Stimulated activated naive CD8-positive, alpha-beta T cell treated with anti-CD3 and anti-CD28 coated beads, Interleukin-15, Interleukin-2, amounts not matched to agents 100 ng/mL and 50 ng/mL, for 24 hours (primary cell): ENCODE data around the gene SFRP2.

Experiments
- H3K27ac Mint-ChIP-seq: one replicate; pipeline ENCODE4 v1.8.0; 2021; ENCODE audit warnings: mild to moderate bottlenecking, mixed read lengths
- H3K27me3 Mint-ChIP-seq: one replicate; pipeline ENCODE4 v1.8.0; 2021; ENCODE audit warnings: mixed read lengths
- H3K36me3 Mint-ChIP-seq: one replicate; pipeline ENCODE4 v1.8.0; 2021; ENCODE audit warnings: low read depth, mixed read lengths
- H3K4me1 Mint-ChIP-seq: one replicate; pipeline ENCODE4 v1.8.0; 2021; ENCODE audit warnings: low read depth, mixed read lengths
- H3K4me3 Mint-ChIP-seq: one replicate; pipeline ENCODE4 v1.8.0; 2021; ENCODE audit warnings: mild to moderate bottlenecking, mixed read lengths
- H3K9me3 Mint-ChIP-seq: one replicate; pipeline ENCODE4 v1.8.0; 2021; ENCODE audit warnings: mixed read lengths

The SFRP2 gene

GRCh38 chr4:153787575-153787974 lies 1.3 kb downstream of the SFRP2 start:
- no peaks in the 10 kb centered on the region for H3K9me3 Mint-ChIP-seq
- H3K4me3 Mint-ChIP-seq = peak overlapping the region; percentile 63
- no peak overlapping the region for H3K27ac Mint-ChIP-seq
- H3K36me3 Mint-ChIP-seq = no peaks in the 10 kb centered on the region
- H3K4me1 Mint-ChIP-seq = peaks cover 37% of the 10 kb centered on the region
- peaks cover 86% of the 10 kb centered on the region for H3K27me3 Mint-ChIP-seq

- Mint-ChIP-seq H3K27ac (no peak overlapping the region), H3K36me3 (no peaks in the 10 kb centered on the region), H3K4me1 (peaks cover 34% of the 10 kb centered on the region), H3K9me3 (no peaks in the 10 kb centered on the region), H3K4me3 (no peak overlapping the region), H3K27me3 (peaks cover 88% of the 10 kb centered on the region)
Observed at GRCh38 chr4:153787061-153787560, 1.8 kb downstream of the SFRP2 start.

DNA sequence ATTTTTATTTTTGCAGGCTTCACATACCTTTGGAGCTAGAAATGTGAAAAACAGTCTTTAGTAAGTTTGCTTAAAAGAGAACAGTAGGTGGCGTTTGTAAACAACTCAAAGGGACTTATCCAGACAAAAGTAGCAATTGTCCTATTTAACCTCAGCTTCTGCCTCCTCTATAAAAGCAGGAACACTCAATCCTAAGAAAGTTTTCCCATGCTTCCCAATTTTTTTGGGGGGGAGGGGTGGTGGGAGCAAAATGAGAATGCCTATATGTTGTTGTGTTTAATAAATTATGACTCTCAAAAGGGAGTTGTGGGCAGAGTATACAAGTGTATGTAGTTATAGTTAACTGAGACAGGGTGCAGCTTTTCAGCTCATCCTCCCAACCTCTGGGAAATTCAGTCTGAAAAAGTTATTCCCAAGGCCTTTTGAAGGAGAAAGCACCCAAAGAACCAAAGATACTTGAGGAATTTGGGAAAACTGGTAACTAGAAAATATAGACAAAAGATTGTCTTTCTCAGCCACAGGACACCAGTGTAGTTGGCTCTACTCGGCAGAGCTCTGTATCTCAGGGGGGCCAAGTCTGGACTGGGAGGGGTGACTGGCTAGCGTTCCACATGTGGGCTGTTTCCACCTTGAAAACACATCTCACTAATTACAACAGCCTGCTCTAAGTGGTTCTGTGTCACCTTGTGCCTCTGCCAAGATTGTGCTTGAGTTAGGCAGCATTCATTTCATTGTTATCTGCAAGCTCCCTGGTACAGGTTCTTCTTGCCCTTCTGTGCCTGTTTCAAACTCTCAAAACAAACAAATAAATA lies 2.8 kb downstream of the SFRP2 start:
- no peaks in the 10 kb centered on the region for H3K9me3 Mint-ChIP-seq
- peaks cover 24% of the 10 kb centered on the region for H3K4me1 Mint-ChIP-seq
- no peak overlapping the region for H3K4me3 Mint-ChIP-seq
- H3K27ac Mint-ChIP-seq = no peak overlapping the region
- H3K36me3 Mint-ChIP-seq = no peaks in the 10 kb centered on the region
- peaks cover 86% of the 10 kb centered on the region for H3K27me3 Mint-ChIP-seq

- no peak overlapping the region for H3K27ac Mint-ChIP-seq
- H3K27me3 Mint-ChIP-seq = peaks cover 83% of the 10 kb centered on the region
- H3K4me3 Mint-ChIP-seq = no peak overlapping the region
Observed at GRCh38 chr4:153784166-153784699, 4.7 kb downstream of the SFRP2 start.

GRCh38 chr4:153782581-153782980 lies 6.3 kb downstream of the SFRP2 start:
- no peak overlapping the region for H3K4me3 Mint-ChIP-seq
- H3K9me3 Mint-ChIP-seq = peaks cover 4% of the 10 kb centered on the region
- H3K27me3 Mint-ChIP-seq = peaks cover 77% of the 10 kb centered on the region
- no peak overlapping the region for H3K27ac Mint-ChIP-seq
- no peaks in the 10 kb centered on the region for H3K36me3 Mint-ChIP-seq
- no peaks in the 10 kb centered on the region for H3K4me1 Mint-ChIP-seq

More at GRCh38 chr4:153784166-153784699, 4.7 kb downstream of the SFRP2 start:
- Mint-ChIP-seq H3K9me3 (no peaks in the 10 kb centered on the region), H3K4me1 (peaks cover 9% of the 10 kb centered on the region), H3K36me3 (no peaks in the 10 kb centered on the region)

DNA sequence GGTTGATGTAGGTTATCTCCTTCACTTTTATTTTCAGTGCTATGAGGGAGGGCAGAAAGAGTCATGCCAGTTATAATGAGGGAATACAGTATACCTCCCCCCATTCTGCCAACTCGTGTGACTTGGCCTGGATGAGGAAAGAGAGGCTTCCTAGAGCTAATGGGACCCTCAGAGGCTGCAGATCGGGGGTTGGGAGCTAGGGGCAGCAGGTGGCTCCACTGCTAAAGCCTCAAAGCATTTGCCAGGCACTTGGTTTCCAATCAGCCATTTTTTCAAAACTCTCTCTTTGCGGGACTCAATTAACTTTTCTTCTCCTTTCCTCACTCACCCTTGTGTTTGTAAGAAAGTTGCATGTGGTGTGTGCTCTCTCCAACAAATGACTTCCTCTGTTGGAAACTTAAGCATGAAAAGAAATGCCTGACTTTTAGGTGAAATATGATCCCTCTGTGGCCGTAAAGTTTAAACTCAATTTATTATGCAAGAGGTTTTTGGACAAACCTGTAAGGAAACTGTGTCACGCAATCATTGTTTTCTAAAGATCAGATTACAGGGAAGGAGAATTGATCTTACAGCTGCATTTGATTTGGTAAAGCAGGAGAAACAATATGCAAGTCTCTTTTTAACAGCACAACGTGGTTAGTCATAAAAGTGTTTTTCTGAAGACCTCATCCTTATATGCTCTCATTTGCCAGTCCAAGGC lies 7.0 kb downstream of the SFRP2 start:
- Mint-ChIP-seq H3K9me3 (peaks cover 4% of the 10 kb centered on the region), H3K4me1 (no peaks in the 10 kb centered on the region)

GRCh38 chr4:153781280-153781679 lies 7.6 kb downstream of the SFRP2 start:
- Mint-ChIP-seq H3K27ac (no peak overlapping the region), H3K27me3 (peaks cover 73% of the 10 kb centered on the region), H3K36me3 (no peaks in the 10 kb centered on the region), H3K9me3 (peaks cover 4% of the 10 kb centered on the region), H3K4me3 (no peak overlapping the region), H3K4me1 (no peaks in the 10 kb centered on the region)

More for the DNA sequence above, 7.0 kb downstream of the SFRP2 start:
- H3K27me3 Mint-ChIP-seq = peaks cover 74% of the 10 kb centered on the region
- no peaks in the 10 kb centered on the region for H3K36me3 Mint-ChIP-seq
- no peak overlapping the region for H3K27ac Mint-ChIP-seq
- H3K4me3 Mint-ChIP-seq = no peak overlapping the region

DNA sequence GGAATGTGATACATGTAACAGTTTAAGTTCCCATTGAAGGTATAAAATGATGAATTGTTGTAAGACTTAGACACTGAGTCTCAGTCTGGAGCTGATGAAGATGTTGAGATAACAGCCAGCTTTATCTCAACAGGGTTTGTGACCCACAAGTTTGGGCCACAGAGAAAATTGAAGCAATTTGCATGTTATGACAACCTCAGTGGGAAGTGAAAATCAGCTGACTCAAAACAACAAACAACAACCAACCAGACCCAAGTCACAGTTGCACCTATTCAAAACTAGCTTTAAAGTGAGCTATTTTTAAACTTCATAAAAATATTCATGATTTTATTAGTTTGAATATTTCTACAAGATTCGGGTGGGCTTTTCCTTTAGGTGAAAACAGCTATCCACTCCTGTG lies 8.0 kb downstream of the SFRP2 start:
- Mint-ChIP-seq H3K27me3 (peaks cover 73% of the 10 kb centered on the region), H3K36me3 (no peaks in the 10 kb centered on the region), H3K27ac (no peak overlapping the region), H3K4me3 (no peak overlapping the region), H3K9me3 (peaks cover 4% of the 10 kb centered on the region), H3K4me1 (no peaks in the 10 kb centered on the region)

DNA sequence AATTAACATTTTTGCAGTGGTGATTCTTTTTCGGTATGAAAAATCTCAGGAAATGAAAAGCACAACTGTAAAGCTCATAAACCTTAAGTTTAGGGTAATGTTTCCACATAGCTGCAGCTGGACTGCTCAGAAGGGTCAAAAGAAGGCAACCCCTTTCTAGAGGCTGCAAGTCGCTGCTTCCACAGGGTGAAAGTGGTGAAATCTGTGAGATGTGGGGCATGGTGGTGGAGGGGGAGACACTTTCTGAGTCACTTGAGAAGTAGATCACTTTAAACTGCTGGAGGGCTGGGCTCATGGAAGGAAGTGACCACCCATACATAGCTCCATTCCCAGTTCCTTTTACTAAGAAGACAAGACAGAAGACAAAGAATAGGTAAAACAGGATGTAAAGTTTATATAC lies 8.7 kb downstream of the SFRP2 start:
- Mint-ChIP-seq H3K36me3 (no peaks in the 10 kb centered on the region), H3K27me3 (peaks cover 71% of the 10 kb centered on the region), H3K9me3 (peaks cover 4% of the 10 kb centered on the region), H3K4me3 (no peak overlapping the region), H3K4me1 (no peaks in the 10 kb centered on the region), H3K27ac (no peak overlapping the region)

DNA sequence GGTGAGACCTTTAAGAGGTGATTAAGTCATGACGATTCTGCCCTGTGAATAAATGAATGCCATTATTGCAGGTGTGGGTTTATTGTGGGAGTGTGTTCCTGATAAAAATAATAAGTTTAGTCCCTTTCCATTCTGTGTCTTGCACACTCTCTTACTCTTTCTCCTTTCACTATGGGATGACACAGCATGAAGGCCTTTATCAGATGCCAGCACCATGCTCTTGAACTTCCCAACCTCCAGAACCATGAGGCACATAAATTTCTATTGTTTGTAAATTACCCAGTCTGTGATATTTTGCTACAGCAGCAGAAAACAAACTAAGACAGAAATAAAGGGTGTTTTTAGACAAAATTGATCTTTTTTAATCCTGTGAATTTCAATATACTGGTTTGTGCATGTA lies 10.5 kb downstream of the SFRP2 start:
- H3K4me1 Mint-ChIP-seq = no peaks in the 10 kb centered on the region
- H3K9me3 Mint-ChIP-seq = peaks cover 4% of the 10 kb centered on the region
- H3K36me3 Mint-ChIP-seq = no peaks in the 10 kb centered on the region
- no peak overlapping the region for H3K27ac Mint-ChIP-seq
- peaks cover 59% of the 10 kb centered on the region for H3K27me3 Mint-ChIP-seq
- no peak overlapping the region for H3K4me3 Mint-ChIP-seq

DNA sequence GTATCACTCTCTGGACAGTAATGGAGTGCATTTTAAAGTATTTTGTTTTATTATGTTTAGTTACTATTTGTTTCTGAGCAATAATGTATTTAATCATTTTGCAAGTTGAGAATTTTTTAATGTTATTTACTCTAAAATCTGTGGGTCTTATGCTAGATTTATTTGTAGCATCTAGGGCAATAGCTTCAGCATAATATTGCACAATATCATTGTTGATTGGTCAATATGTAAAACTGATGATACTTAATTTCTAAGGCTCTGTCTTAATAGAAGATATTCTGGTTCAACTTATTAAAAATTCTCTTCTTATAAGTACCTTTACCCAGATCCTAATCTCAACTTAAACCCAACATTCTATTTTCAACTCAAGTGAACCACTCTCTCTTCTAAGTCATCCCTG lies 11.5 kb downstream of the SFRP2 start:
- Mint-ChIP-seq H3K27me3 (peaks cover 57% of the 10 kb centered on the region), H3K36me3 (no peaks in the 10 kb centered on the region)

GRCh38 chr4:153776601-153777000 lies 12.3 kb downstream of the SFRP2 start:
- Mint-ChIP-seq H3K27me3 (peaks cover 51% of the 10 kb centered on the region), H3K9me3 (peaks cover 4% of the 10 kb centered on the region), H3K4me3 (no peak overlapping the region), H3K36me3 (no peaks in the 10 kb centered on the region), H3K4me1 (no peaks in the 10 kb centered on the region), H3K27ac (no peak overlapping the region)

More for the DNA sequence above, 11.5 kb downstream of the SFRP2 start:
- no peaks in the 10 kb centered on the region for H3K4me1 Mint-ChIP-seq
- H3K27ac Mint-ChIP-seq = no peak overlapping the region
- no peak overlapping the region for H3K4me3 Mint-ChIP-seq
- H3K9me3 Mint-ChIP-seq = peaks cover 4% of the 10 kb centered on the region

DNA sequence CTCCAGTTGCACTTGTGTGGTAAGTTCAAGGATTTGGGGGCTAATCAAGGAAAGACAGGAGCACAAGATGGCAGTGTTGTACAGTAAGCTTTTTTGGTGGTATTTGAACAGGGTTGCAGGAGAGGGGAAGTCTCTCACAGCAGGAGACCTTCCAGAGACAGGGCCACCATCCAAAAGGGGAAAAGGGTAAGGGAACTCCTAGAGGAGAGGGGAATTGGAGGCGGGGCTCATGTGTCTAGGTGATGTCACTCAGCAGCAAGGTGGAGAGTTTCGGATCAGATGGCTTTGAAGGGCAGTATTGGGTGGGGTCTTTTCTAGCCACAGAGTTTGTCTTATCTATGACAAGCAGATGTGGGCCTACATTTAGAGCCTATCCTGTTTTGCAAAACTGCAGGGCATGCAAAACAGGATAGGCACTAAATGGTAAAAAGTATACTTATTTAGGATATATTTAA lies 15.6 kb downstream of the SFRP2 start:
- H3K36me3 Mint-ChIP-seq = no peaks in the 10 kb centered on the region
- H3K27me3 Mint-ChIP-seq = peaks cover 40% of the 10 kb centered on the region
- no peak overlapping the region for H3K27ac Mint-ChIP-seq
- H3K4me3 Mint-ChIP-seq = no peak overlapping the region
- H3K9me3 Mint-ChIP-seq = peaks cover 5% of the 10 kb centered on the region
- H3K4me1 Mint-ChIP-seq = peaks cover 6% of the 10 kb centered on the region

DNA sequence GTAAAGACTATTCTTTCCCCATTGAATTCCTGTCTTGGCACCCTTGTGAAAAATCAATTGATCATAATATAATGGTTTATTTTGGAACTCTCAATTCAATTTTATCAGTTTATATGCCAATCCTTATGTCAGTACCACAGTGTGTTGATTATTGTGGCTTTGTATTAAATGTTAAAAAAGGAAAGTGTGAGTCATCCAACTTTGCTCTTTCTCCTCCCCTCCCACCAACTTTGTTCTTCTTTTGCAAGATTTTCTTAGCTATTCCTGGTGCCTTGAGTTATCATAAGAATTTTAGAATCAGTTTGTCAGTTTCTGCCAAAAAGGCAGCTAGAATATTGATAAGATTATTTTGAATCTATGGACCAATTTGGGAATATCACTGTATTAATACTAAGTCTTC lies 17.8 kb downstream of the SFRP2 start:
- Mint-ChIP-seq H3K27me3 (peaks cover 24% of the 10 kb centered on the region), H3K4me1 (peaks cover 6% of the 10 kb centered on the region), H3K36me3 (no peaks in the 10 kb centered on the region), H3K9me3 (peaks cover 4% of the 10 kb centered on the region), H3K27ac (no peak overlapping the region), H3K4me3 (no peak overlapping the region)

- Mint-ChIP-seq H3K4me1 (peaks cover 11% of the 10 kb centered on the region), H3K27me3 (peaks cover 31% of the 10 kb centered on the region), H3K27ac (no peak overlapping the region), H3K4me3 (no peak overlapping the region), H3K36me3 (no peaks in the 10 kb centered on the region), H3K9me3 (peaks cover 8% of the 10 kb centered on the region)
Observed at GRCh38 chr4:153766758-153767157, 22.1 kb downstream of the SFRP2 start.
